Spleen (tissue), 11 donors: Measurements from ENCODE around the gene EPHB4. TPM values are rescaled to one million over a fixed set of nuclear protein-coding genes. Genes with fewer than 3 reads are reported as not detected.

ENCODE experiments used
- DNase-seq: peaks from one replicate; pipeline ENCODE4 v3.0.0-alpha.2; 2020
- H3K27ac ChIP-seq, 8 donors: fragments of 200-600 bp; sonication (generic) in 7 of 8; 1 replicate in 4 of 8; 2 replicates in 4 of 8; pipeline versions ENCODE4 v1.5.0 to v1.8.0; 2016 to 2021; ENCODE audit warnings: inconsistent platforms in 4 of 8, mild to moderate bottlenecking in 4 of 8, moderate library complexity in 1 of 8
- H3K27me3 ChIP-seq, 7 donors: fragments of 200-600 bp; sonication (generic) in 6 of 7; replicated peaks in 1 of 7; 1 replicate in 4 of 7; 2 replicates in 3 of 7; pipeline versions ENCODE4 v1.5.0 to v1.8.0; 2016 to 2021; ENCODE audit warnings: inconsistent platforms in 3 of 7, mild to moderate bottlenecking in 1 of 7
- H3K36me3 ChIP-seq, 6 donors: fragments of 200-600 bp; sonication (generic) in 5 of 6; 1 replicate in 4 of 6; 2 replicates in 2 of 6; pipeline versions ENCODE4 v1.5.0 to v1.8.0; 2016 to 2021; ENCODE audit warnings: inconsistent platforms in 2 of 6
- H3K4me1 ChIP-seq, 6 donors: fragments of 200-600 bp; sonication (generic) in 5 of 6; 1 replicate in 3 of 6; 2 replicates in 3 of 6; pipeline versions ENCODE4 v1.5.0 to v1.8.0; 2016 to 2021; ENCODE audit warnings: inconsistent platforms in 3 of 6
- H3K4me3 ChIP-seq, 8 donors: fragments of 200-600 bp; sonication (generic) in 7 of 8; 1 replicate in 4 of 8; 2 replicates in 4 of 8; pipeline versions ENCODE4 v1.5.0 to v1.8.0; 2016 to 2021; ENCODE audit warnings: inconsistent platforms in 4 of 8, mild to moderate bottlenecking in 4 of 8, moderate library complexity in 2 of 8
- H3K9me3 ChIP-seq, 8 donors: fragments of 200-600 bp; sonication (generic) in 7 of 8; 1 replicate in 4 of 8; 2 replicates in 4 of 8; pipeline versions ENCODE4 v1.5.0 to v1.8.0; 2016 to 2021; ENCODE audit warnings: inconsistent platforms in 4 of 8
- POLR2A ChIP-seq, 3 donors: fragments of 450-650 bp; IDR thresholded peaks; one replicate each; pipeline ENCODE4 v1.5.1; 2017; ENCODE audit warnings: antibody characterized with exemption in 3 of 3, mild to moderate bottlenecking in 1 of 3
- POLR2AphosphoS5 ChIP-seq, 3 donors: sonication (generic); formaldehyde crosslinking; IDR thresholded peaks; one replicate each; pipeline ENCODE4 v1.5.1; 2017; ENCODE audit warnings: antibody characterized with exemption in 3 of 3
- WGBS, 5 donors: extraction: QIAGEN DNeasy Blood & Tissue Kit in 3 of 5; methylation state at CpG; one replicate each; pipeline versions ENCODE4 v1.1.5 to v1.1.7; 2013 to 2018; 5-methylcytosine and 5-hydroxymethylcytosine counted together
- intact Hi-C: fragments of 100-400 bp; cut with DNase I; formaldehyde crosslinking; loops from one replicate; pipeline ENCODE4 v1.15.0; 2023; ENCODE audit warnings: low total_unique reads
- polyA plus RNA-seq, 3 donors: library from polyadenylated mRNA; stranded (reverse); fragments of 200-250 nt; gene quantifications; one replicate each; pipeline ENCODE4 v1.2.1, GENCODE V29; 2013
- total RNA-seq, 7 donors: library from RNA; depleted of rRNA in 3 of 7; stranded (reverse); fragments of >200 nt in 3 of 7; fragmentation: NEBNext Ultra II Directional in 4 of 7; extraction: Animal tissue kit (Norgen Biotek cat#: 25700) in 4 of 7; gene quantifications; one replicate each; pipeline versions ENCODE4 v1.1.0 to v1.2.1, GENCODE V29; 2016 to 2021
- TF ChIP-seq, protein P1 (sequence below), 11 experiments: fragments of 200-600 bp in 7 of 11; fragments of 450-650 bp in 4 of 11; sonication (generic) in 4 of 11; IDR thresholded peaks in 8 of 11; conservative IDR thresholded peaks in 3 of 11; 1 replicate in 7 of 11; 2 replicates in 4 of 11; pipeline versions ENCODE4 v1.4.0 to v1.8.0; 2016 to 2021; ENCODE audit warnings: antibody characterized with exemption in 11 of 11, inconsistent platforms in 4 of 11, mild to moderate bottlenecking in 1 of 11
- donor health status: healthy with polysubstance abuse.
- donor health status: DM: no; HTN: no; CAD: no; lungs with moderate emphysema.
- donor health status: DM: no; HTN: no; CAD: no.
- donor health status: Bipolar disorder and iron deficiency.
- donor health status: healthy.
- donor health status: DM: no; HTN: no; CAD: no.
- donor health status: DM: yes; HTN: yes; CAD: no.

EPHB4 gene
- total and polyA plus RNA-seq, 10 donors = 14.8 to 157 (median 101) TPM

DNA sequence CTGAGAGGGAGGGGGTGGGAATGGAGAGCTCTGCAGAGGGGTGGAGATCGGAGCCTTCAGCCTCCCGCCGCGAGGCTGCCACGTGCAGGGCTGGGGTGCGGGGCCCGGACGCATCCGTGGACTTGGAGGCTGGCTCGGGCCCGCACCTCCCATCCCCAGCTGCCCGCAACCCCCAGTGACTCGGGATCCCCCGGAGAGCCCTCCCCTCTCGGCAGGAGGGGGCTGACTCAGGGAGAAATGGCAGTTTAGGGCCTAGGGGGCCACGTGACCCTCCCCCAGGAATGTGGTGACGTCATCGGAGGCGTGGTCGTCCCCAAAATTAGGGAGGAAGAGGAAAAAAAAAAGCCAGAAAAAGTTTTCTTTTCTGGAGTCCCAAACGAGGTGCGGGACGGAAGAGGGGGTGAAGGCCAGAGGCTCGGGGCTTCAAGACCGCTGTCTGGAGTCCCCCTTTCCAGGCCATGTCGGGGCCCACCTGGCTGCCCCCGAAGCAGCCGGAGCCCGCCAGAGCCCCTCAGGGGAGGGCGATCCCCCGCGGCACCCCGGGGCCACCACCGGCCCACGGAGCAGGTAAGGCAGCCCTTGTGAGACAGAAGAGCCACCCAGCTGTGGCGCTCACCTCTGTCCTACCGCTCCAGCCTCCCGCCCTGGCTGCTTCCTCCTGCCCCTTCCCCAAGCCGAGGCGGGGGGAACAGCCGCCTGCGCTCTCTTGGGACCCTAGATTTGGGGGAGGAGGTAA, 39.9 kb upstream of the EPHB4 start, which contains the start of gene TRIP6:
TRIP6 (plus strand) TSS at position 348 of the 736 bp plus-strand sequence; CDS start at position 459, 111 bp downstream.
- peak; percentile 86 for DNase-seq
- H3K4me1 ChIP-seq = peaks cover 25 to 69% (median 53%) of the 10 kb centered on the region in 6 donors
- peak within 1 kb of the TSS; percentile 37 to 92 (median 86) for H3K27ac ChIP-seq
- peaks cover 0 to 10% (median 0%) of the 10 kb centered on the region in 7 donors for H3K27me3 ChIP-seq
- no peaks in the 10 kb centered on the region for H3K9me3 ChIP-seq
- intact Hi-C loops = no loop called here
- WGBS, 5 donors = 3 to 9% (median 6%) methylated on average over 31 to 42 of the region's 42 CpGs
- peak within 1 kb of the TSS; percentile 24 to 76 (median 43) for H3K4me3 ChIP-seq
- TF ChIP-seq, protein P1, sequence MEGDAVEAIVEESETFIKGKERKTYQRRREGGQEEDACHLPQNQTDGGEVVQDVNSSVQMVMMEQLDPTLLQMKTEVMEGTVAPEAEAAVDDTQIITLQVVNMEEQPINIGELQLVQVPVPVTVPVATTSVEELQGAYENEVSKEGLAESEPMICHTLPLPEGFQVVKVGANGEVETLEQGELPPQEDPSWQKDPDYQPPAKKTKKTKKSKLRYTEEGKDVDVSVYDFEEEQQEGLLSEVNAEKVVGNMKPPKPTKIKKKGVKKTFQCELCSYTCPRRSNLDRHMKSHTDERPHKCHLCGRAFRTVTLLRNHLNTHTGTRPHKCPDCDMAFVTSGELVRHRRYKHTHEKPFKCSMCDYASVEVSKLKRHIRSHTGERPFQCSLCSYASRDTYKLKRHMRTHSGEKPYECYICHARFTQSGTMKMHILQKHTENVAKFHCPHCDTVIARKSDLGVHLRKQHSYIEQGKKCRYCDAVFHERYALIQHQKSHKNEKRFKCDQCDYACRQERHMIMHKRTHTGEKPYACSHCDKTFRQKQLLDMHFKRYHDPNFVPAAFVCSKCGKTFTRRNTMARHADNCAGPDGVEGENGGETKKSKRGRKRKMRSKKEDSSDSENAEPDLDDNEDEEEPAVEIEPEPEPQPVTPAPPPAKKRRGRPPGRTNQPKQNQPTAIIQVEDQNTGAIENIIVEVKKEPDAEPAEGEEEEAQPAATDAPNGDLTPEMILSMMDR (IDR thresholded peaks at IDR 0.05 in 8 of 11, conservative IDR thresholded peaks at IDR 0.05 in 3 of 11) = no peak
- no peak for TF ChIP-seq POLR2A (IDR thresholded peaks at IDR 0.05)
- peak; percentile 44 to 76 (median 58) for TF ChIP-seq POLR2AphosphoS5 (IDR thresholded peaks at IDR 0.05)
- peaks cover 0 to 63% (median 14%) of the 10 kb centered on the region in 6 donors for H3K36me3 ChIP-seq

DNA sequence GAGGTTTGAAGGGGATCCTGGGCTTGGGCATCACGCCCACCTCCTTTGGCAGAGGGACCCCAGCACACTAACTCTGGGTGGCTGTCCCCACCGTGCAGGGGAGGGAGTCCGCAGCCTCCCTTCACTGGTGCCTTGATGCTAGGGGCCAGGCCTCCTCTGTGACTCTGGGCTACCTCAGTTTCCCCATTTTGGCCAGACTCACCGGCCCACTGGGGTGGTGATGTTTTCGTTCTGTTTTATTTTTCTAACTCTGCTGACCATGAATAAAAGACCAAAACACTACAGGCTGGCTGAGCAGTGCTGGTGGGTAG, 39.4 kb upstream of the EPHB4 start:
- 19 to 62% (median 55%) methylated on average over 3 to 5 of the region's 5 CpGs for WGBS, 5 donors
- H3K9me3 ChIP-seq = no peaks in the 10 kb centered on the region
- no peak for DNase-seq
- peak in 2 of 3 donors; percentile 1 to 8 for TF ChIP-seq POLR2AphosphoS5 (IDR thresholded peaks at IDR 0.05)
- TF ChIP-seq, protein P1 (IDR thresholded peaks at IDR 0.05 in 8 of 11, conservative IDR thresholded peaks at IDR 0.05 in 3 of 11) = no peak
- H3K27ac ChIP-seq = peak overlapping the region; percentile 7 to 92 (median 86)
- H3K36me3 ChIP-seq = peaks cover 0 to 63% (median 19%) of the 10 kb centered on the region in 6 donors
- H3K4me3 ChIP-seq = peak overlapping the region in 6 of 8 donors; percentile 38 to 76 (median 48)
- peaks cover 25 to 69% (median 53%) of the 10 kb centered on the region in 6 donors for H3K4me1 ChIP-seq
- intact Hi-C loops = no loop called here
- peaks cover 0 to 10% (median 0%) of the 10 kb centered on the region in 7 donors for H3K27me3 ChIP-seq

DNA sequence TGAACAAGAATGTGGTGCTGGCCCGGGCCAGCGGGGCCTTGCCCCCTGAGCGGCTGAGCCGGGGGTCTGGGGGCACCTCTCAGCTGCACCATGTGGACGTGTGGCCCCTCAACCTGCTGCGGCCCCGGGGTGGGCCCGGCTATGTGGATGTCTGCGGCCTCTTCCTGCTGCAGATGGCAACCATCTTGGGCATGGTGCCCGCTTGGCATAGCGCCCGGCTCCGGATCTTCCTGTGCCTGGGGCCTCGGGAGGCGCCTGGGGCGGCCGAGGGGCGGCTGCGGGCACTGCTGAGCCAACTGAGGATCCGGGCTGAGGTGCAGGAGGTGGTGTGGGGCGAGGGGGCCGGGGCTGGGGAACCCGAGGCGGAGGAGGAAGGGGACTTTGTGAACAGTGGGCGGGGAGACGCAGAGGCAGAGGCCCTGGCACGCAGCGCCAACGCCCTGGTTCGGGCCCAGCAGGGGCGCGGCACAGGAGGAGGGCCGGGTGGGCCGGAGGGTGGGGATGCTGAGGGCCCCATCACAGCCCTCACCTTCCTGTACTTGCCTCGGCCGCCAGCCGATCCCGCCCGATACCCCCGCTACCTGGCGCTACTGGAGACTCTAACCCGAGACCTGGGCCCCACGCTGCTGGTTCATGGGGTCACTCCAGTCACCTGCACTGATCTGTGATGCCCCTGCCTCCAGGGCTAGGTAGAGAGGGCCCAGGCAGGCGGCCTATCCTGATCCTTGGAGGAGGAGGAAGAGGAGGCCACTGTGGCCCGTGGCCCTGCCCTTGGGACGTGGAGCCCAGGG, 38.8 kb upstream of the EPHB4 start:
- Histone ChIP-seq H3K9me3 (no peaks in the 10 kb centered on the region), H3K27me3 (peaks cover 0 to 10% (median 0%) of the 10 kb centered on the region in 7 donors), H3K4me3 (peak overlapping the region in 6 of 8 donors; percentile 9 to 76 (median 46)), H3K36me3 (peaks cover 0 to 63% (median 24%) of the 10 kb centered on the region in 6 donors), H3K4me1 (peaks cover 25 to 69% (median 53%) of the 10 kb centered on the region in 6 donors), H3K27ac (peak overlapping the region in 7 of 8 donors; percentile 7 to 92 (median 86))
- WGBS, 5 donors = 30 to 63% (median 38%) methylated on average over 30 to 46 of the region's 46 CpGs
- TF ChIP-seq POLR2A (IDR thresholded peaks at IDR 0.05) (no peak), POLR2AphosphoS5 (IDR thresholded peaks at IDR 0.05) (peak; percentile 48 to 78 (median 62))
- TF ChIP-seq, protein P1 (IDR thresholded peaks at IDR 0.05 in 8 of 11, conservative IDR thresholded peaks at IDR 0.05 in 3 of 11) = no peak
- DNase-seq = peak; percentile 90
- intact Hi-C loops = no loop called here
